RWPE2 (cell line): Measurements from ENCODE around the gene OAT.

Experiments
- ATAC-seq: fragments of 200-7000 bp; cut with Tn5 transposase; 3 replicates; pipeline ENCODE4 v1.9.1; 2021; ENCODE audit warnings: low read depth
- DNase-seq: peaks from one replicate; pipeline ENCODE4 v3.0.0-alpha.2; 2020; ENCODE audit warnings: low spot score
- H3K27ac ChIP-seq: fragments of 450-650 bp; 2 replicates; pipeline ENCODE4 v1.5.1; 2017; ENCODE audit warnings: mild to moderate bottlenecking; ENCODE audit not compliant: poor library complexity, severe bottlenecking
- H3K27me3 ChIP-seq: fragments of 250-450 bp; sonication (Bioruptor Pico); 2 replicates; pipeline ENCODE4 v1.5.1; 2021; ENCODE audit warnings: mild to moderate bottlenecking, moderate library complexity; ENCODE audit not compliant: insufficient read depth, poor library complexity, severe bottlenecking
- H3K36me3 ChIP-seq: fragments of 250-450 bp; sonication (Bioruptor Pico); 2 replicates; pipeline ENCODE4 v1.5.1; 2020; ENCODE audit warnings: low read depth, mild to moderate bottlenecking, moderate library complexity
- H3K4me1 ChIP-seq: fragments of 250-450 bp; sonication (Bioruptor Pico); 2 replicates; pipeline ENCODE4 v1.5.1; 2021; ENCODE audit warnings: mild to moderate bottlenecking, moderate library complexity; ENCODE audit not compliant: insufficient read depth, poor library complexity, severe bottlenecking
- H3K4me3 ChIP-seq: fragments of 250-450 bp; sonication (Bioruptor Pico); 2 replicates; pipeline ENCODE4 v1.5.1; 2021; ENCODE audit warnings: mild to moderate bottlenecking, moderate library complexity; ENCODE audit not compliant: severe bottlenecking
- H3K9me3 ChIP-seq: fragments of 250-450 bp; sonication (Bioruptor Pico); 2 replicates; pipeline ENCODE4 v1.5.1; 2021; ENCODE audit warnings: mild to moderate bottlenecking, moderate library complexity; ENCODE audit not compliant: severe bottlenecking
- CTCF ChIP-seq: fragments of 450-650 bp; IDR thresholded peaks from one replicate; pipeline ENCODE4 v1.5.1; 2017; ENCODE audit warnings: mild to moderate bottlenecking, moderate library complexity; ENCODE audit not compliant: poor library complexity, severe bottlenecking

OAT gene

GRCh38 chr10:124377101-124377500 lies 41.6 kb downstream of the OAT start:
- H3K9me3 ChIP-seq = no peaks in the 10 kb centered on the region
- peaks cover 7% of the 10 kb centered on the region for H3K4me1 ChIP-seq
- no peaks in the 10 kb centered on the region for H3K36me3 ChIP-seq
- no peak for ATAC-seq
- H3K27ac ChIP-seq = no peak overlapping the region
- H3K4me3 ChIP-seq = no peak overlapping the region
- peak; percentile 18 for DNase-seq
- H3K27me3 ChIP-seq = no peaks in the 10 kb centered on the region
- no peak for TF ChIP-seq CTCF

GRCh38 chr10:124376411-124376810 lies 42.3 kb downstream of the OAT start:
- H3K9me3 ChIP-seq = no peaks in the 10 kb centered on the region
- ATAC-seq (no peak), DNase-seq (peak; percentile 34)
- H3K27me3 ChIP-seq = no peaks in the 10 kb centered on the region
- TF ChIP-seq CTCF = no peak
- no peak overlapping the region for H3K4me3 ChIP-seq
- peaks cover 7% of the 10 kb centered on the region for H3K4me1 ChIP-seq
- H3K36me3 ChIP-seq = no peaks in the 10 kb centered on the region
- no peak overlapping the region for H3K27ac ChIP-seq

GRCh38 chr10:124375691-124376090 lies 43.0 kb downstream of the OAT start:
- DNase-seq = no peak
- Histone ChIP-seq H3K9me3 (no peaks in the 10 kb centered on the region), H3K27me3 (no peaks in the 10 kb centered on the region), H3K4me1 (peaks cover 7% of the 10 kb centered on the region), H3K36me3 (no peaks in the 10 kb centered on the region), H3K4me3 (no peak overlapping the region), H3K27ac (no peak overlapping the region)
- ATAC-seq = no peak
- TF ChIP-seq CTCF = no peak

GRCh38 chr10:124375353-124375614 lies 43.4 kb downstream of the OAT start:
- Histone ChIP-seq H3K4me1 (peaks cover 7% of the 10 kb centered on the region), H3K36me3 (no peaks in the 10 kb centered on the region), H3K27ac (no peak overlapping the region), H3K9me3 (no peaks in the 10 kb centered on the region), H3K4me3 (no peak overlapping the region), H3K27me3 (no peaks in the 10 kb centered on the region)
- ATAC-seq = no peak
- peak; percentile 29 for DNase-seq
- TF ChIP-seq CTCF = no peak

GRCh38 chr10:124374535-124375352 lies 44.0 kb downstream of the OAT start:
- ATAC-seq (no peak), DNase-seq (peak; percentile 1)
- Histone ChIP-seq H3K27me3 (no peaks in the 10 kb centered on the region), H3K4me3 (no peak overlapping the region), H3K36me3 (no peaks in the 10 kb centered on the region), H3K4me1 (peaks cover 7% of the 10 kb centered on the region), H3K9me3 (no peaks in the 10 kb centered on the region), H3K27ac (no peak overlapping the region)
- no peak for TF ChIP-seq CTCF
